Hematopoietic multipotent progenitor cell treated with erythropoietin and hydrocortisone succinate and interleukin-3 and kit ligand, for 15 days (in vitro differentiated cells): ENCODE results near the gene NUP205.

Source experiments
- DNase-seq: peaks from one replicate; pipeline ENCODE4 v3.0.0-alpha.2; 2015; ENCODE audit warnings: low spot score

The NUP205 gene

DNA sequence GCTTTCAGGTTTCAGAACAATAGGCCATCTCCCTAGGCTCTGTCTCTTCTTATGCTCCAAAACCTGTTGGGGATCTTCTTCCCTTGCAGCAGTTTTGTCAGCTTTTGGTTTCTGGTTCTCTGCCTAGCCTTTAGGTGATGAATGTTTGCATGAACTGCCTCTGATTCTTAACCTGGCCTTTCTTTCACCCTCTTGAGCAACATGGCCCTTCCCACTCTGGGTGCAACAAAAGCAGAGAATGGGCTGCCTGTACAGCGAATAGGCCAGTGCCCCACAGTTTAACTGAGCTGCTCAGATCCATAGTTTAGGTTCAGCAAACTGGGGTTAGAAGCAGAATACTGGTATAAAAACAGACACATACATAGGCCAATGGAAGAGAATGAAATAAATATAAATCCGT, 18.1 kb upstream of the NUP205 start:
- no peak for DNase-seq

DNA sequence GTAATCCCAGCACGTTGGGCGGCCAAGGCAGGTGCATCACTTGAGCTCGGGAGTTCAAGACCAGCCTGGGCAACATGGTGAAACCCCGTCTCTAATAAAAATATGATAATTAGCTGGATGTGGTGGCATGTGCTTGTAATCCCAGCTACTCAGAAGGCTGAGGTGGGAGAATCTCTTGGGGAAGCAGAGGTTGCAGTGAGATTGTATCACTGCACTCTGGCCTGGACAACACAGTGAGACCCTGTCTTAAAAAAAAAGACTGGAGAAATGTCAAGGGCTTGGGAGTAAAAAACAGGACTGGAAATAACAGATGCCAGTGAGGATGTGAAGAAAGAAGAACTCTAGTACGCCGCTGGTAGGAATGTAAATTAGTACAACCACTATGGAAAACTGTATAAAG, 16.7 kb upstream of the NUP205 start:
- DNase-seq: no peak

DNA sequence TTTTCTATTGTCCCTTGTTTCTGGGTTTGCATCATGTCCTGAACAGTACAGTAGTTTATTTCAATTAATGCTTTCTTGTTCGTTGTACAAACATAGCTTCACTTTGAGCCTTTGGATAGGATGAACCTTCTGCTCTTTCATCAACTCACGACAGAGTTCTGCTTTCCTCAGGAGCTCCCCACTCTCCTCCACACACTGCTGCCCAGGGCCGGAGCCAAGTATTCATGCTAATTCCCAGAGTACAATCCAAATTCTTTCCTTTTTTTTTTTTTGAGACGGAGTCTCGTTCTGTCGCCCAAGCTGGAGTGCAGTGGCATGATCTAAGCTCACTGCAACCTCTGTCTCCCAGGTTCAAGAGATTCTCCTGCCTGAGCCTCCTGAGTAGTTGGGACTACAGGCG, 7.5 kb upstream of the NUP205 start:
- no peak for DNase-seq

DNA sequence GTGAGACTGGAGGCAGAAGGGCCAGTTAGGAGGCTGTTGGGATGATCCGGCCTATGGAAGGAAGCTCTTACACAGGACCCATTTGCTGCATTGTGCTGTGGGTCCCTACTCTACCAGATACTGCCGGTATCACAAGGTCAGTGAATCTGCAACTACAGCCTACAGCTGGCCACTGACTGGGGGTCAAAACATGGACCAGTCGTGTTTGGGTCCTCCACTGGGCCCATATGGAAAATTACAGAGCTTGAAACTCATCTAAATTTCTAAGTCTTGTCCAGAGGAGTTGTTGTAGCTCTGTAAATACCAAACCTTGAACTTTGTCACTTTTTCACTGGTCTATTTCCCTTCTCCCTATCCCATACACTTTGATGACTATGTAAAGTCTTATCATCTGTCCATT, 5.6 kb upstream of the NUP205 start:
- DNase-seq: no peak

DNA sequence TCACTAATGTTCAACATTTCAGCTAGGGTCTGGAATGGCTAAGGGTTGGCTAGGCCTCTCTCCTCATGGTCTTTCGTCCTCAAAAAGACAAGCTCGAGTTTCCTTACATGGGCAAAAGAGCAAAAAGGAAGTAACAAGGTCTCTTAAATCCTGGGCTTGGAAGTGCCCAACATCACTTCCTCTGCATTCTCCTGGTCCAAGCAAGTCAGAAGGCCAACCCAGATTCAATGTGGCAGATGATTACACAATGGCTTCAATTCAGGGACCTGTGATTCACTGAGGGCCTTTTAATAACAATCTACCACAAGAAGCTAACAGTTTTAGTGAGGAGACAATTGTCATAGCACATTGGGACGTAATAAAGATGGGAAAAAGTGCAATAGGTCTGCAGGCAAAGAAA, 4.4 kb upstream of the NUP205 start:
- DNase-seq: no peak

GRCh38 chr7:135558337-135558767, 635 bp downstream of the NUP205 start:
- peak; percentile 70 for DNase-seq

DNA sequence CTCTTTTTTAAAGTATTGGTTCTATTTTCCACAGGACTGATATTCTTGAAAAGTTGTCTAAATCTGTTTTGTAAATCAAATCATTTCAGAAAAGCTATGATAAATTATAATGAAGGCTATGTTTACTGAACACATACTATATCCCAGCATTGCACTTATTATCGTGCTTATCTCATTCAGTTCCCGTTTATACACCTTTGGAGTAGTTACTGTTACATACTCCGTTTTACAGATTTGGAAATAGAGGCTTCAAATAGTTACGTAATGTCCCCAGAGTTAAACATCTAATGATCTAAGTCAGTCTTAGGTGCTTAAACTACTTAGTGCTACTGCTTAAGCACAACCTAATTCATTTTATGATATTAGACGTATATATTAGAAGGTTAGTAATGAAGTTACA, 1.2 kb downstream of the NUP205 start:
- DNase-seq: no peak

DNA sequence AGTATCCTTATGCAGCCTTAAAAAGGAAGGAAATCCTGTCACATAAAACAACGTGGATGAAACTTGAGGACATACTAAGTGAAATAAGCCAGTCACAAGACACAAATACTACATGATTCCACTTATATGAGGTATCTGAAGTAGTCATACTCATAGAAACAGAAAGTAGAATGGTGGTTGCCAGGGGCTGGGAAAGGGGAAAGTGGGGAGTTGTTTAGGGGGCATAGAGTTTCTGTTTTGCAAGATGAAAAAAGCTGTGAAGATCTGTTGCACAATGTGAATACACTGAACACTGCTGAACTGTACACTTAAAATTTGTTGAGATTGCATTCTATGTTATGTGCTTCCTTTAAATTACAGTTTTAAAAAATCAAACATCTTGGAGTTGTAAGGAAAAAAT, 2.9 kb downstream of the NUP205 start:
- no peak for DNase-seq

DNA sequence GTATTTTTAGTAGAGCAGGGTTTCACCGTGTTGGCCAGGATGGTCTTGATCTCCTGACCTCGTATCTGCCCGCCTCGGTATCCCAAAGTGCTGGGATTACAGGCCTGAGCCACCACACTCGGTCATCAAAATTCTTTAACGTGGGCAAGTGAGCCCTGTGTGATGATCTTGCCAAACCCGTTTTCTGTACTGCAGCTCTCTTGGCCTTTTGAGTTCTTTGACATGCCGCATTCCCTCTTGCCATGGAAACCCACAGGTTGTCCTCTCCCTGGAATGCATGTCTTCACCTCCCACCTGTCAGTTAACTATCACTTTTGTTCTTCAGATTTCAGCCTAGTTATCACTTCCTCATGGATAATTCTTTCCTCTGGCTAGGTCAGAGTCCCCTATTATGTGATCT, 5.0 kb downstream of the NUP205 start:
- no peak for DNase-seq

DNA sequence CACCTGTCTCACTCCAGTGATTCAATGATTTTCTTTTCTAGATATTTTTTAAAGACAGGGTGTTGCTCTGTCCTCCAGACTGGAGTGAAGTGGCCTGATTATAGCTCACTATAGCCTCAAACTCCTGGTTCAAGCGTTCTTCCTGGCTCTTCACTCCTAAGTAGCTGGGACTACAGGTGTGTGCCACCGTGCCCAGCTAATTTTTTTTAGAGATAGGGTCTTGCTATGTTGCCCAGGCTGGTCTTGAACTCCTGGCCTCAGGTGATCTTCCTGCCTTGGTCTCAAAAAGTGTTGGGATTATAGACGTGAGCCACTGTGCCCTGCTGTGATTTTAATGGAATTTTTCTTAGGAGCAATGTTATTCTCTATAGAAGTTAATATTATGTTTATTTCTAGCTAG, 14.1 kb downstream of the NUP205 start:
- no peak for DNase-seq

DNA sequence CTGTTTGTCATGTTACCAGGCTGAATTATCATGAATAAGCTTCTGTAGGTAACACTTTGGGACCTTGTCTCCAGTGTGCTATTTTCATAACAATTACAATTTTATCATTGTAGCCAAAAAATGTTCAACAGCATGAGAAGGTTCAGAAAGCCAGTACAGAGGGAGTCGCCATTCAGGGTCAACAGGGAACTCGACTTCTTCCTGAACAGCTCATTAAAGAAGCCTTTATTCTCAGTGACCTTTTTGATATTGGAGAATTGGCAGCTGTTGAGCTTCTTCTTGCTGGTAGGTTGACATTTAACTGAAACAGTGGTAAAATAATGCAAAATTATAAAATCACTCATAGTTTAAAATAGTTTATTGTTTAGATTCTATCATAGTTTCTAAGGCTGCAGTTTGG, 15.8 kb downstream of the NUP205 start:
- DNase-seq: no peak

DNA sequence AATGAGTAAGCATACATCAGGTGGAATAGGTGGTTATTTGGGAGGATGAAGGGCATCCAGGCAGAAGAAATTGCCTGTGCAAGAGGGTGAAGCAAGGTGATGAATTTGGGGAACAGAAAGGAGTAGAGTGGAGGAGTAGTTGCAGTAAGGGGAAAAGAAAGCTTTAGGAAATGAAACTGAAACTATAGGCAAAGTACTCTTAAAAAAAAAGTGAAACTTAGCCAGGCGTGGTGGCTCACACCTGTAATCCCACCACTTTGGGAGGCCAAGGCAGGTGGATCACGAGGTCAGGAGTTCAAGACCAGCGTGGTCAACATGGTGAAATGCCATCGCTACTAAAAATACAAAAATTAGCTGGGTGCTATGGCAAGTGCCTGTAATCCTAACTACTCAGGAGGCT, 17.6 kb downstream of the NUP205 start:
- no peak for DNase-seq

DNA sequence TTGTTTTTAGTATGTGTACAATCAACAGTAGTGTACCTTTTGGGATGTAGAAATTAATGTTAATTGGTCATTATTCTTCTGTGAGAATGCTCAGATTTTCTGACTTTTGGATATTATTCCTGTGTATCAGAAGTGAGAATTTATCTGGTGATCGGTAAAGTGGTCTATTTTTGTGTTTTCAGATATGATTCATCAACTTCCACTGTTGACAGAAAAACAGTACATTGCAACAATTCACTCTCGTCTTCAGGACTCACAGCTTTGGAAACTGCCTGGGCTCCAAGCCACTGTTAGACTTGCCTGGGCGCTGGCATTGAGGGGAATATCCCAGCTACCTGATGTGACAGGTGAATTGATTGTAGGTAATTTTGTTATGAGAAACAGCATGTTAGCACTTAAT, 20.9 kb downstream of the NUP205 start:
- DNase-seq: no peak

DNA sequence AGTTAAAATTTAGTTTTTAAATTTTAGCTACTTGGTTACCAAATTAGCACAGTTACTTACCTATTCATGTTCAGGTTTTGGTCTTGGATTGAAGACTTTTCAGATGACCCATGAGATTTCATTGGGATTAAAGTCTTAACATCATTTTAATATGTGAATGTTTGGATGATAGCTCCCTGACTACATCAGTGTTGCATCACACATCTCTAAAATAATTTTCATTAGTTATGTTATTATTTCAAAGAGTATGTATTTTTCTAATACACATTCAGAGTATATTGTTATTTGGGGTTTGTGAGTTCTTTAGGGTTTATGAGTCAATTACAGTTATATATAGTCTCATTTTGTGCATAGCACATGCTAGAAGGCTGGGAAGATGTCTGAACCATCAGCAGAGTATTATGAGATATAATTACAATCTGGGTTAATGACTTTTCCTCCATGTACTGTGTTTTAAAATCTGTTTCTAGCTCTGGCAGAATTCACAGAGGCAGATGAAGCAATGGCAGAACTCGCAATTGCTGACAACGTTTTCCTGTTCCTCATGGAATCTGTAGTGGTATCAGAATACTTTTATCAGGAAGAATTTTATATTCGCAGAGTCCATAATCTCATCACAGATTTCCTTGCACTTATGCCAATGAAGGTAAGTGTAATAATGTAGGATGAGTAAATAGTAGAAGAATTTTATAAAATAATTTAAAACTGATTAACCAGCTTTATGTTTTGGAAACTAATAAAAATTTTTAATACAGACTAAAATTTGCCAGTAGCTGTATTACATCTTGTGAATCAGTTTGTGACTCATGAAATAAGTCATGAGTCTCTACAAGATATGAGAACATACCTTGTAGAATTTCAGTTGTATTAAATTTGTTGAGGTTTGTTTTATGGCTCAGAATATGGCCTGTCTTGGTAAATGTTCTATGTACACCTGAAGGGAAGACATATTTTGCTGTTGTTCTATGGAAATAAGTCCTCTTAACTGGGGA, 26.9 kb downstream of the NUP205 start:
- DNase-seq: no peak

DNA sequence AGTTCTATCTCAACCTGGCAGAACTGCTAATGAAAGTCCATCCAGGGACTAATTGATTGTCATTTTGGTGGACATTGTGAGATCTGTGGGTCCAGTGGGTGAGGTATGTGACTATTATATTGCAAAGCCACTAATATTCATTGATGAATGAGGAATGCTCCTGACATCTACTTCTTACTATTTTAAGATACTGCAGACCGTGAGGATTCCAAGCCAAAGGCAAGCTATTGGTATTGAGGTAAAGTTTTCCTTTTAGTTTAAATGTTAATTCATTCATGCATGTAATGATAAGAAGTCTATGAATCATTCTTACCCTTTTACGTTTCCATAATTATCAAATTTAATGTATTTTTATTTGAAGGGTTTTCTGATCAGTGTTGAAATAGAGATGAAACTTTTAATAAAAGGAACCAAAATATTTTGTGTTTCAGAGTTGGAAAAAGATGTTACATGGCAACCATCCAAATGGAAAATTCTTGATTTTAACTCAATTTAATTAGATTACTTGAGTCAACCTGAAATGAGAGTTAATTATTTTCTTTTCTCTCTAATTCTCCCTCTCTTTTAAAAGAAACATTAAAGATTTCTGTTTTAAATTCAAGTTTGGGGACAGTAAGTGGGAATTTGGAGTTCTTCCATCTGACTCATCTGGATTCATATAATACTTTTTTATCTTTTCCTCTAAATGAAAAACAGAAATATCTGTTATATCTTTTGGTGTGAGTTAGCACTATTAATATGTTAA, 39.6 kb downstream of the NUP205 start:
- DNase-seq: no peak

DNA sequence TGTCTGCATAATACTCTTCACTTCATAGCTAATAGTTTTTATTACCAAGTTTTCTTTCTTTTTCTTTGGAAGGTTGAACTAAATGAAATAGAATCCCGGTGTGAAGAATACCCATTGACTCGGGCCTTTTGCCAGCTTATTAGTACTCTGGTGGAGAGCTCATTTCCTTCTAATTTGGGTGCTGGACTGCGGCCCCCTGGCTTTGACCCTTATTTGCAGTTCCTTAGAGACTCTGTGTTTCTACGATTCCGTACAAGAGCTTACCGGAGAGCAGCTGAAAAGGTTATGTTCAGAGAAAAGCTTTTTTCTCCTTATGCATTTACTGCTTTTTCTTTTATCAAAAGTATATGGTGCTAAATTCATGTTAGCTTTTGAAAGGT, 40.2 kb downstream of the NUP205 start:
- DNase-seq: no peak

- no peak for DNase-seq
Observed at GRCh38 chr7:135599471-135599870, 41.8 kb downstream of the NUP205 start.

DNA sequence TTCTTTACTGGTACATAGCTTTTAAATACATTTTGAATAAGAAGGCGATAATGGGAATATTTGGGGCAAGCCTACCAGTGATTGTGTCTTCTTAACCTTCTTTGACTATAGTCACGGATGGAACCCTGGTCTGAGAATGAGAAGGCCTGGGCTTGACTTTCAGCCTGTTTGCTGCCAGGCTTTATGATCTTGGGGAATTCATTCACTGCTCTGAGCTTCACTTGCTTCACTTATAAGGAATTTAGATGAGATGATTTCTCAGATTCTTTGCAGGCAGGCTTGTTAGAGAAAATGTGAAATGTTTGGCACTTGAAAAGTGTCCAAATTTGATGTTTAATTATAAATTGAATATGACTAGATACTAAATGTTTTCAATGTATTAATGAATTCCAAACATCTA, 42.5 kb downstream of the NUP205 start:
- DNase-seq: no peak

GRCh38 chr7:135601182-135601581, 43.5 kb downstream of the NUP205 start:
- DNase-seq: no peak

- no peak for DNase-seq
Observed at GRCh38 chr7:135602304-135602703, 44.6 kb downstream of the NUP205 start.

DNA sequence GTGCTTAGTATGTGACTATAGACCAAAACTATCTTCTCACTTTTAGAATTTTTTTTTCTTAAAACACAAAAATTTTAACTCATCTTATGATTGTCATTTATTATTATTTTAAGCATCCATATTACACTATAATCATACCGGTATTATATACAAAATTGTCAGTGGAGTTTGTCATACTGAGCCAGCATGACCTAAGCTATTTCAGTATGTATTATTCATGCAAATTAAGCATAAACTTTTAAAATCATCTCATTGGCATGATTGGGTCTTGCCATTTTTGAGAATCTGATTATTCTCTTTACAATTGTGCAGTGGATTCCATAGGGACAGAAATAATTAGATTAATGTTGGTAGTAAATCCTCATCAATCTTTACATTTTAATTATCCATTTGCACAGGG, 58.4 kb downstream of the NUP205 start:
- no peak for DNase-seq

DNA sequence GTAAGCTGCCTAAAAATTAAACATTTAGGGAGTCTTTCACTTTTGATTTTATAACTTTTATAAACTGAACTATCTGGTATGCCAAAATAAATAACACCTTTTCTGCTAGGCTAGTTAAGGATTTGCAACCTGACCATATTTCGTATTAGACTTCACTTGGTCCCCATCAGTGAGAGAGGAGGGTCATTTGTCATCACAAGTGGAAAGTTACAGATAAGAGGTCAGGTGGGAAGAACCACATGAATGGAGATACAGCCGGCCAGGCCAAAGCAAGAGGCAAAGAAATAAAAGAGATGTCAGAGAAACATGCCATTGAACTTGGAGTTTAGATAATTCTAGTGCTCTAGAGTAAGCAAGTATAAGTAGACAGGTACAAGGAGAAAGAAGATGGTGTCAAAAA, 60.1 kb downstream of the NUP205 start:
- DNase-seq: no peak

GRCh38 chr7:135618510-135618909, 60.8 kb downstream of the NUP205 start:
- no peak for DNase-seq
